PFSK-1 (cell line): ENCODE measurements around the gene ECT2.

Source experiments
- POLR2AphosphoS5 ChIP-seq: IDR thresholded peaks from 2 replicates; pipeline ENCODE4 v1.6.1; 2012; ENCODE audit warnings: low read depth, mild to moderate bottlenecking, control low read depth, low read length, moderate library complexity
- REST ChIP-seq, 2 experiments: IDR thresholded peaks; 2 replicates each; pipeline versions ENCODE4 v1.6.1 to v1.8.0; 2011 to 2012; ENCODE audit warnings: low read depth in 2 of 2, low read length in 2 of 2, control low read depth in 1 of 2, inconsistent platforms in 1 of 2, mild to moderate bottlenecking in 1 of 2, moderate library complexity in 1 of 2; ENCODE audit not compliant: insufficient read depth in 1 of 2
- SIN3A ChIP-seq: IDR thresholded peaks from 2 replicates; pipeline ENCODE4 v1.6.1; 2012; ENCODE audit warnings: mild to moderate bottlenecking, low read length, moderate library complexity, borderline replicate concordance; ENCODE audit not compliant: insufficient read depth
- TAF1 ChIP-seq: IDR thresholded peaks from 2 replicates; pipeline ENCODE4 v1.6.1; 2012; ENCODE audit warnings: low read length, control low read depth, borderline replicate concordance; ENCODE audit not compliant: insufficient read depth

- TF ChIP-seq POLR2AphosphoS5: no peak
- no peak for TF ChIP-seq REST (IDR thresholded peaks at IDR 0.05; ENCODE audit: insufficient read depth in 1 of 2, low read depth in 2 of 2, low read length in 2 of 2)
- no peak for TF ChIP-seq TAF1
- no peak for TF ChIP-seq SIN3A
Measured at GRCh38 chr3:172717493-172718088, 32.9 kb upstream of the ECT2 start.
